Esophagus muscularis mucosa (tissue), 4 donors: ENCODE results near the gene CABP7. TPM values are rescaled to one million over a fixed set of nuclear protein-coding genes. Genes with fewer than 3 reads are reported as not detected.

Experiments
- DNase-seq: peaks from one replicate; pipeline ENCODE4 v3.0.0-alpha.2; 2017; ENCODE audit errors: extremely low spot score
- H3K27ac ChIP-seq, 4 donors: fragments of 200-600 bp; sonication (generic); replicated peaks in 1 of 4; 1 replicate in 3 of 4; 2 replicates in 1 of 4; pipeline ENCODE4 v1.5.1; 2016 to 2019; ENCODE audit warnings: mild to moderate bottlenecking in 1 of 4
- H3K27me3 ChIP-seq, 4 donors: fragments of 200-600 bp; sonication (generic); one replicate each; pipeline versions ENCODE4 v1.5.1 to v1.6.0; 2016 to 2019
- H3K36me3 ChIP-seq, 4 donors: fragments of 200-600 bp; sonication (generic); one replicate each; pipeline ENCODE4 v1.5.1; 2016 to 2019
- H3K4me1 ChIP-seq, 4 donors: fragments of 200-600 bp; sonication (generic); one replicate each; pipeline ENCODE4 v1.5.1; 2016 to 2019
- H3K4me3 ChIP-seq, 4 donors: fragments of 200-600 bp; sonication (generic); 1 replicate in 2 of 4; 2 replicates in 2 of 4; pipeline ENCODE4 v1.5.1; 2016 to 2019; ENCODE audit warnings: mild to moderate bottlenecking in 4 of 4, moderate library complexity in 1 of 4
- H3K9me3 ChIP-seq, 4 donors: fragments of 200-600 bp; sonication (generic); 1 replicate in 3 of 4; 2 replicates in 1 of 4; pipeline ENCODE4 v1.5.1; 2016 to 2019
- EP300 ChIP-seq: sonication (generic); formaldehyde crosslinking; IDR thresholded peaks from one replicate; pipeline ENCODE4 v1.6.1; 2017; ENCODE audit warnings: antibody characterized with exemption
- POLR2A ChIP-seq: fragments of 450-650 bp; IDR thresholded peaks from one replicate; pipeline ENCODE4 v1.6.1; 2017; ENCODE audit warnings: antibody characterized with exemption, moderate library complexity, mild to moderate bottlenecking, low read depth
- POLR2AphosphoS5 ChIP-seq, 2 donors: sonication (generic); formaldehyde crosslinking; IDR thresholded peaks; one replicate each; pipeline ENCODE4 v1.6.1; 2017; ENCODE audit warnings: antibody characterized with exemption in 2 of 2
- WGBS: methylation state at CpG from one replicate; pipeline ENCODE4 v1.1.5; 2018; 5-methylcytosine and 5-hydroxymethylcytosine counted together
- intact Hi-C: fragments of 100-400 bp; cut with DNase I; formaldehyde crosslinking; loops from one replicate; pipeline ENCODE4 v1.15.1; 2023
- total RNA-seq, 4 donors: library from RNA; depleted of rRNA; stranded (reverse); fragments of >200 nt; gene quantifications; one replicate each; pipeline versions ENCODE4 v1.1.0 to v1.2.1, GENCODE V29; 2016
- TF ChIP-seq, protein P1 (sequence below), 3 experiments: fragments of 200-600 bp in 2 of 3; fragments of 450-650 bp in 1 of 3; sonication (generic) in 2 of 3; IDR thresholded peaks; one replicate each; pipeline ENCODE4 v1.5.1; 2017 to 2019; ENCODE audit warnings: antibody characterized with exemption in 3 of 3, mild to moderate bottlenecking in 2 of 3, moderate library complexity in 1 of 3

Gene CABP7
- total RNA-seq, 4 donors from 2014 or later, result under 0.01 to 0.99 (median 0.54) TPM

DNA sequence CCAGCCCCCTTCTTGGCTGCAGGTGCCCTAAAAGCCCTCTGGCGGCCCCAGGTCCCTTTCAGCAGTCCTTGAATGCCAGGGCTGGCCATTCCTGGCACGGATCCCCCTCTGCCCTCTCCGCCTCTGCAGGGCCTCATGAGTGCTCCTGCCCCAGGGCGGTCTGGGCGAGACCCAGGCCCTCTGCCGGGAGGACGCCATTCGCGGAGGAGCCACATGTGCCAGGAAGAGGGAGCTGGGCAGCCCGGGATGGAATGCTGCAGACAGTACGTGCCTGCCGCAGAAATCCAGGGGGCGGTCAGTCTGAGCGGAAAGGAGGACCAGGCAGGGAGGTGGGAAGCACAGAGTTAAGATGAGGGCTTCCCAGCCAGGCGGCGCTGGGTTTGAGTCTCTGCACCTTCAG, 2.8 kb downstream of the CABP7 start:
- intact Hi-C loops, result no loop called here
- 83% methylated on average over 4 of the region's 16 CpGs for WGBS
- no peak for TF ChIP-seq POLR2A
- no peak for TF ChIP-seq POLR2AphosphoS5 (IDR thresholded peaks at IDR 0.05)
- TF ChIP-seq EP300, result no peak
- TF ChIP-seq, protein P1, sequence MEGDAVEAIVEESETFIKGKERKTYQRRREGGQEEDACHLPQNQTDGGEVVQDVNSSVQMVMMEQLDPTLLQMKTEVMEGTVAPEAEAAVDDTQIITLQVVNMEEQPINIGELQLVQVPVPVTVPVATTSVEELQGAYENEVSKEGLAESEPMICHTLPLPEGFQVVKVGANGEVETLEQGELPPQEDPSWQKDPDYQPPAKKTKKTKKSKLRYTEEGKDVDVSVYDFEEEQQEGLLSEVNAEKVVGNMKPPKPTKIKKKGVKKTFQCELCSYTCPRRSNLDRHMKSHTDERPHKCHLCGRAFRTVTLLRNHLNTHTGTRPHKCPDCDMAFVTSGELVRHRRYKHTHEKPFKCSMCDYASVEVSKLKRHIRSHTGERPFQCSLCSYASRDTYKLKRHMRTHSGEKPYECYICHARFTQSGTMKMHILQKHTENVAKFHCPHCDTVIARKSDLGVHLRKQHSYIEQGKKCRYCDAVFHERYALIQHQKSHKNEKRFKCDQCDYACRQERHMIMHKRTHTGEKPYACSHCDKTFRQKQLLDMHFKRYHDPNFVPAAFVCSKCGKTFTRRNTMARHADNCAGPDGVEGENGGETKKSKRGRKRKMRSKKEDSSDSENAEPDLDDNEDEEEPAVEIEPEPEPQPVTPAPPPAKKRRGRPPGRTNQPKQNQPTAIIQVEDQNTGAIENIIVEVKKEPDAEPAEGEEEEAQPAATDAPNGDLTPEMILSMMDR (IDR thresholded peaks at IDR 0.05), result no peak
- DNase-seq, result no peak
- Histone ChIP-seq H3K27ac (no peak overlapping the region), H3K4me3 (no peak overlapping the region), H3K9me3 (no peaks in the 10 kb centered on the region), H3K36me3 (no peaks in the 10 kb centered on the region), H3K4me1 (peaks cover 3 to 27% (median 20%) of the 10 kb centered on the region in 4 donors), H3K27me3 (peaks cover 6 to 82% (median 23%) of the 10 kb centered on the region in 4 donors)

DNA sequence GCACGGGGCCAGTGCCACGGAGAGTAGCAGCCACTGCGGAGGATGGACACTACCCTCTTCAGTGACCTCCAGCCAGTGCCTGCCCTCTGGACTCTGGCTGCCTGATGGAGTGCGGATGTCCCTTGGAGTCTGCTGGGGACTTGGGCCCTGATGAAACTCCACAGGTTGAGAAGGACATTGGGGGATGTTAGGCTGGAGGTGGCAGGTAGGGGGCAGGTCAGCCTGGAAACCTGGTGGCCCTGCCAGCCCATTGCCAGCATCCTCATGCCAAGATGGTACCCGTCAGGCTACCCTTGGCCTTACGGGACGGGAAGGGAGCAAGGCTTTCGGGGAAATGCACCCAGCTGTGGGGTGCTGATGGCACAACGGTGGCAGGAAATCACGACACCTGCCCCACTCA, 4.0 kb downstream of the CABP7 start:
- Histone ChIP-seq H3K27me3 (peaks cover 6 to 71% (median 22%) of the 10 kb centered on the region in 4 donors), H3K9me3 (no peaks in the 10 kb centered on the region), H3K27ac (no peak overlapping the region), H3K4me3 (no peak overlapping the region), H3K36me3 (peaks cover 0 to under 1% (median 0%) of the 10 kb centered on the region in 4 donors), H3K4me1 (peaks cover 3 to 27% (median 20%) of the 10 kb centered on the region in 4 donors)
- no peak for DNase-seq
- 81% methylated on average over 3 of the region's 10 CpGs for WGBS
- intact Hi-C loops, result no loop called here
- TF ChIP-seq, protein P1 (IDR thresholded peaks at IDR 0.05), result no peak
- no peak for TF ChIP-seq EP300
- no peak for TF ChIP-seq POLR2AphosphoS5 (IDR thresholded peaks at IDR 0.05)
- TF ChIP-seq POLR2A, result no peak

DNA sequence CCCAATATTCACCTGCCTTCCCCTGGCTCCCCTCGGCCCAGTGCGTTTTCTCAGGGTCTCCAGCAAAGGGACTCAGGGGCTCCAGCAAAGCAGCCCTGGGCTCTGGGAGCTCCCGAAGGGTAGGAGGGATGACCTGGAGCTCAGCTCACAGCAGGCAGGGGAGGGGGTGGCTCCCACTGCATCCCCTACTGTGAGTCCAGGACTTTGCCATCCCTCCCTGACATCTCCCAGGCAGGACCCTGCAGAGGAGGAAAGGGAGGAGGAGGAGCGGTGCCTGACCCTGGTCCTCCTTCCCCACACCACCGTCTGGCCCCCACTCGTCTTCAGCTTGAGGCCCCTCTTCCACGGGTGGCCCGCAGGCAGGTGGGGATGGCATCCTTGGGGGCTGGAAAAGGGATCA, 5.0 kb downstream of the CABP7 start:
- WGBS, result 63% methylated on average over 8 of the region's 8 CpGs
- peaks cover 0 to 11% (median 3%) of the 10 kb centered on the region in 4 donors for H3K36me3 ChIP-seq
- intact Hi-C loops, result no loop called here
- peaks cover 3 to 20% (median 14%) of the 10 kb centered on the region in 4 donors for H3K4me1 ChIP-seq
- no peak overlapping the region for H3K27ac ChIP-seq
- peaks cover 6 to 60% (median 14%) of the 10 kb centered on the region in 4 donors for H3K27me3 ChIP-seq
- TF ChIP-seq POLR2AphosphoS5 (IDR thresholded peaks at IDR 0.05) (no peak), POLR2A (no peak)
- TF ChIP-seq, protein P1 (IDR thresholded peaks at IDR 0.05), result no peak
- H3K9me3 ChIP-seq, result no peaks in the 10 kb centered on the region
- no peak overlapping the region for H3K4me3 ChIP-seq
- no peak for DNase-seq

DNA sequence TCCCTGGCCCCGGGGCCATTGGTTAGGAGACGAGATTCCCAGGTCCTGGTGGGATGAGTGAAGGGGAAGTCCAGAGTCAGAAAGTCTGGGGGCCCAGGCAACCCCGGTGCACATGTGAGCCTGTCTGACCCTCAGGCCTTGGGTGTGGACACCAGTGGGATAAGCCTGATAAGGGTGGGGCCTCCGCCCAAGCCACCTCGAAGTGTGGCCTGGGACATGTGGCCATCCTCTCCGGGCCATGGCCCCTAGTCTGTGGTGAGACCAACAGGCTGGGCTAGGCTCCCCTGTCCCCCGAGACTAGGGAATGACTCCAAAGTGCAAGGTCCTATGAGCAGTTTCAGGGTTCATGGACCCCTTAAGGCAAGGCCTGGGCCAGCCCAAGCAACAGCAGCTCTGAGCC, 6.3 kb downstream of the CABP7 start:
- Histone ChIP-seq H3K27me3 (peaks cover under 1 to 49% (median 8%) of the 10 kb centered on the region in 4 donors), H3K9me3 (no peaks in the 10 kb centered on the region), H3K4me3 (no peak overlapping the region), H3K27ac (no peak overlapping the region), H3K36me3 (peaks cover 0 to 24% (median 14%) of the 10 kb centered on the region in 4 donors), H3K4me1 (peaks cover 0 to 9% (median 4%) of the 10 kb centered on the region in 4 donors)
- TF ChIP-seq, protein P1 (IDR thresholded peaks at IDR 0.05), result no peak
- no peak for TF ChIP-seq POLR2A
- TF ChIP-seq POLR2AphosphoS5 (IDR thresholded peaks at IDR 0.05), result no peak
- TF ChIP-seq EP300, result no peak
- intact Hi-C loops, result no loop called here
- DNase-seq, result no peak
- WGBS, result 81% methylated on average over 6 of the region's 7 CpGs
